SK-N-SH treated with all-trans-retinoic acid at 6 μM for 48 hours (cell line): ENCODE data around the gene TEKT3.

Experiments used
- ATAC-seq: fragments of 200-7000 bp; cut with Tn5 transposase; 3 replicates; pipeline ENCODE4 v1.9.1; 2020; ENCODE audit warnings: mild to moderate bottlenecking, moderate library complexity
- ARNTL ChIP-seq: fragments of 450-650 bp; formaldehyde crosslinking; IDR thresholded peaks from 2 replicates; pipeline ENCODE4 v1.5.0; 2020; ENCODE audit warnings: low read depth, mild to moderate bottlenecking, moderate library complexity, borderline replicate concordance
- BACH2 ChIP-seq: fragments of 250-450 bp; sonication (Bioruptor Pico); IDR thresholded peaks from 2 replicates; pipeline ENCODE4 v1.9.0; 2021; ENCODE audit warnings: mild to moderate bottlenecking, borderline replicate concordance
- CREB5 ChIP-seq: fragments of 250-450 bp; sonication (Bioruptor Pico); IDR thresholded peaks from 2 replicates; pipeline ENCODE4 v1.5.1; 2020; ENCODE audit warnings: low read depth, mild to moderate bottlenecking, moderate library complexity
- CSDC2 ChIP-seq: fragments of 250-450 bp; sonication (Bioruptor Pico); IDR thresholded peaks from 2 replicates; pipeline ENCODE4 v1.5.0; 2020; ENCODE audit warnings: mild to moderate bottlenecking, moderate library complexity
- CSRNP3 ChIP-seq: fragments of 250-450 bp; sonication (Bioruptor Pico); IDR thresholded peaks from 2 replicates; pipeline ENCODE4 v1.5.1; 2021; ENCODE audit warnings: mild to moderate bottlenecking, moderate library complexity
- ESRRG ChIP-seq: fragments of 250-450 bp; sonication (Bioruptor Pico); IDR thresholded peaks from 2 replicates; pipeline ENCODE4 v1.6.1; 2021; ENCODE audit warnings: mild to moderate bottlenecking
- GLIS3 ChIP-seq: fragments of 250-450 bp; sonication (Bioruptor Pico); IDR thresholded peaks from 2 replicates; pipeline ENCODE4 v1.5.0; 2020; ENCODE audit warnings: mild to moderate bottlenecking, moderate library complexity
- ISL1 ChIP-seq: fragments of 250-450 bp; sonication (Bioruptor Pico); IDR thresholded peaks from 2 replicates; pipeline ENCODE4 v2.1.2; 2022; ENCODE audit warnings: mild to moderate bottlenecking, moderate library complexity
- OSR1 ChIP-seq: fragments of 250-450 bp; sonication (Bioruptor Pico); IDR thresholded peaks from 2 replicates; pipeline ENCODE4 v1.8.0; 2022; ENCODE audit warnings: moderate library complexity, mild to moderate bottlenecking, inconsistent platforms
- PATZ1 ChIP-seq: fragments of 250-450 bp; sonication (Bioruptor Pico); IDR thresholded peaks from 2 replicates; pipeline ENCODE4 v1.8.0; 2020; ENCODE audit warnings: mild to moderate bottlenecking, moderate library complexity, borderline replicate concordance
- POU6F1 ChIP-seq: fragments of 250-450 bp; sonication (Bioruptor Pico); IDR thresholded peaks from 2 replicates; pipeline ENCODE4 v1.8.0; 2021; ENCODE audit warnings: low read depth, mild to moderate bottlenecking, moderate library complexity, borderline replicate concordance
- PPARA ChIP-seq: fragments of 250-450 bp; sonication (Bioruptor Pico); IDR thresholded peaks from 2 replicates; pipeline ENCODE4 v1.5.0; 2020; ENCODE audit warnings: mild to moderate bottlenecking, borderline replicate concordance
- RARB ChIP-seq: fragments of 250-450 bp; sonication (Bioruptor Pico); IDR thresholded peaks from 2 replicates; pipeline ENCODE4 v1.8.0; 2021; ENCODE audit warnings: mild to moderate bottlenecking, moderate library complexity
- SNAI2 ChIP-seq: fragments of 250-450 bp; sonication (Bioruptor Pico); IDR thresholded peaks from 2 replicates; pipeline ENCODE4 v1.5.0; 2020; ENCODE audit warnings: mild to moderate bottlenecking, moderate library complexity
- TCF4 ChIP-seq: fragments of 250-450 bp; sonication (Bioruptor Pico); IDR thresholded peaks from 2 replicates; pipeline ENCODE4 v1.8.0; 2021; ENCODE audit warnings: mild to moderate bottlenecking, moderate library complexity, borderline replicate concordance
- TOX ChIP-seq: fragments of 250-450 bp; sonication (Bioruptor Pico); IDR thresholded peaks from 2 replicates; pipeline ENCODE4 v1.8.0; 2021; ENCODE audit warnings: mild to moderate bottlenecking, moderate library complexity, borderline replicate concordance
- TSHZ2 ChIP-seq: fragments of 250-450 bp; sonication (Bioruptor Pico); IDR thresholded peaks from 2 replicates; pipeline ENCODE4 v1.5.0; 2020; ENCODE audit warnings: mild to moderate bottlenecking, moderate library complexity
- ZC3H10 ChIP-seq: fragments of 250-450 bp; sonication (Bioruptor Pico); IDR thresholded peaks from 2 replicates; pipeline ENCODE4 v1.5.1; 2021; ENCODE audit warnings: mild to moderate bottlenecking, moderate library complexity
- ZFP3 ChIP-seq: fragments of 250-450 bp; sonication (Bioruptor Pico); IDR thresholded peaks from 2 replicates; pipeline ENCODE4 v1.5.0; 2020; ENCODE audit warnings: mild to moderate bottlenecking, moderate library complexity
- ZFP30 ChIP-seq: fragments of 450-650 bp; formaldehyde crosslinking; IDR thresholded peaks from 2 replicates; pipeline ENCODE4 v1.5.0; 2022; ENCODE audit warnings: mild to moderate bottlenecking, moderate library complexity
- ZNF565 ChIP-seq: fragments of 450-650 bp; formaldehyde crosslinking; conservative IDR thresholded peaks from 2 replicates; pipeline ENCODE4 v1.5.0; 2020; ENCODE audit warnings: low read depth, mild to moderate bottlenecking, moderate library complexity
- ZNF70 ChIP-seq: fragments of 450-650 bp; formaldehyde crosslinking; IDR thresholded peaks from 2 replicates; pipeline ENCODE4 v1.5.0; 2020; ENCODE audit warnings: mild to moderate bottlenecking, moderate library complexity
- ZNF8 ChIP-seq: fragments of 450-650 bp; formaldehyde crosslinking; IDR thresholded peaks from 2 replicates; pipeline ENCODE4 v1.5.0; 2020; ENCODE audit warnings: mild to moderate bottlenecking, moderate library complexity

Gene TEKT3

GRCh38 chr17:15334266-15334665 lies 7.1 kb downstream of the TEKT3 start:
- no peak for ATAC-seq
- TF ChIP-seq ZNF70 (CRISPR knock-in tag) (no peak), ARNTL (CRISPR knock-in tag) (no peak), ZNF565 (no peak), POU6F1 (CRISPR knock-in tag) (no peak), CSDC2 (CRISPR knock-in tag) (no peak), ZFP30 (no peak), ESRRG (CRISPR knock-in tag) (no peak), ISL1 (no peak), SNAI2 (CRISPR knock-in tag) (no peak), ZNF8 (CRISPR knock-in tag) (no peak), PATZ1 (CRISPR knock-in tag) (no peak)

- ATAC-seq = no peak
- TF ChIP-seq OSR1 (CRISPR knock-in tag) (no peak), ISL1 (no peak), CREB5 (no peak), SNAI2 (CRISPR knock-in tag) (no peak), ARNTL (CRISPR knock-in tag) (no peak), GLIS3 (CRISPR knock-in tag) (no peak), ZNF565 (no peak), BACH2 (no peak), ESRRG (CRISPR knock-in tag) (no peak), POU6F1 (CRISPR knock-in tag) (no peak), RARB (CRISPR knock-in tag) (no peak), TOX (CRISPR knock-in tag) (no peak)
Observed at GRCh38 chr17:15332338-15332737, 9.1 kb downstream of the TEKT3 start.

- TF ChIP-seq ISL1 = no peak
- TF ChIP-seq ZFP30 = no peak
- no peak for TF ChIP-seq ZNF565
- TF ChIP-seq CREB5 = no peak
- TF ChIP-seq CSRNP3 (CRISPR knock-in tag) = no peak
- TF ChIP-seq ZFP3 = no peak
- no peak for TF ChIP-seq OSR1 (CRISPR knock-in tag)
- TF ChIP-seq ZC3H10 (CRISPR knock-in tag) = no peak
- TF ChIP-seq TOX (CRISPR knock-in tag) = no peak
- TF ChIP-seq CSDC2 (CRISPR knock-in tag) = no peak
- TF ChIP-seq SNAI2 (CRISPR knock-in tag) = no peak
- no peak for TF ChIP-seq TCF4 (CRISPR knock-in tag)
- no peak for TF ChIP-seq PPARA
- TF ChIP-seq TSHZ2 (CRISPR knock-in tag) = no peak
- TF ChIP-seq PATZ1 (CRISPR knock-in tag) = no peak
Observed at GRCh38 chr17:15323131-15323530, 18.3 kb downstream of the TEKT3 start.

More at GRCh38 chr17:15323131-15323530, 18.3 kb downstream of the TEKT3 start:
- ATAC-seq = no peak
